B cell (primary cell): Measurements from ENCODE around the gene TAF10. TPM values are rescaled to one million over a fixed set of nuclear protein-coding genes. Genes with fewer than 3 reads are reported as not detected.

Experiments
- ATAC-seq: fragments of 200-7000 bp; cut with Tn5 transposase; one replicate; pipeline ENCODE4 v1.10.0; 2021; ENCODE audit warnings: low read depth, mild to moderate bottlenecking, moderate number of reproducible peaks, moderate library complexity
- CTCF ChIA-PET: fragments of 350-600 bp; sonication (Branson Sonifier 250); formaldehyde crosslinking; loops from one replicate; lab custom pipeline; 2021; ENCODE audit warnings: antibody characterized with exemption, inconsistent platforms; lab: Charles Lee
- POLR2A ChIA-PET: fragments of 350-600 bp; sonication (Branson Sonifier 250); formaldehyde crosslinking; loops from one replicate; lab custom pipeline; 2021; ENCODE audit warnings: antibody characterized with exemption; lab: Charles Lee
- DNase-seq: peaks from one replicate; pipeline ENCODE4 v3.0.0; 2013
- H2AFZ ChIP-seq: 2 replicates; pipeline ENCODE4 v1.6.1; 2012; ENCODE audit warnings: mild to moderate bottlenecking, low read depth, low read length; ENCODE audit not compliant: insufficient read depth, poor library complexity, severe bottlenecking
- H3K27ac ChIP-seq, 2 donors: 1 replicate in 1 of 2; 2 replicates in 1 of 2; pipeline ENCODE4 v1.5.1; 2012 to 2013; ENCODE audit warnings: low read length in 2 of 2, mild to moderate bottlenecking in 2 of 2, moderate library complexity in 1 of 2
- H3K27me3 ChIP-seq, 4 experiments: fragments of 200-600 bp in 1 of 4; sonication (generic) in 1 of 4; replicated peaks in 1 of 4; 1 replicate in 2 of 4; 2 replicates in 2 of 4; pipeline versions ENCODE4 v1.6.1 to v1.7.0; 2013 to 2016; ENCODE audit warnings: low read length in 3 of 4, mild to moderate bottlenecking in 2 of 4, mixed read lengths in 1 of 4, moderate library complexity in 1 of 4; ENCODE audit not compliant: insufficient read depth in 4 of 4, control insufficient read depth in 3 of 4; ENCODE audit errors: control extremely low read depth in 1 of 4
- H3K36me3 ChIP-seq, 2 experiments: replicated peaks in 1 of 2; 1 replicate in 1 of 2; 2 replicates in 1 of 2; pipeline versions ENCODE4 v1.6.1 to v1.7.1; 2013; ENCODE audit warnings: low read length in 1 of 2; ENCODE audit not compliant: insufficient read depth in 2 of 2, control insufficient read depth in 1 of 2; ENCODE audit errors: control extremely low read depth in 1 of 2, extremely low read depth in 1 of 2
- H3K4me1 ChIP-seq, 2 donors: fragments of 200-600 bp in 1 of 2; sonication (generic) in 1 of 2; 1 replicate in 1 of 2; 2 replicates in 1 of 2; pipeline versions ENCODE4 v1.5.1 to v1.6.1; 2013 to 2017; ENCODE audit warnings: low read length in 2 of 2; ENCODE audit not compliant: control insufficient read depth in 2 of 2, insufficient read depth in 2 of 2
- H3K4me2 ChIP-seq: replicated peaks from 2 replicates; pipeline ENCODE3; 2012; ENCODE audit warnings: mild to moderate bottlenecking, low read depth, low read length; ENCODE audit not compliant: poor library complexity, severe bottlenecking
- H3K4me3 ChIP-seq, 5 experiments: fragments of 200-600 bp in 1 of 5; sonication (generic) in 1 of 5; 1 replicate in 3 of 5; 2 replicates in 2 of 5; pipeline versions ENCODE4 v1.5.1 to v1.7.0; 2011 to 2016; ENCODE audit warnings: low read length in 4 of 5, mild to moderate bottlenecking in 4 of 5, low read depth in 2 of 5, control low read depth in 1 of 5, moderate library complexity in 1 of 5; ENCODE audit not compliant: insufficient read depth in 1 of 5; ENCODE audit errors: control extremely low read depth in 1 of 5, extremely low read depth in 1 of 5
- H3K79me2 ChIP-seq: fragments of 200-600 bp; sonication (generic); one replicate; pipeline ENCODE4 v1.6.0; 2016; ENCODE audit warnings: low read length; ENCODE audit not compliant: control insufficient read depth, insufficient read depth
- H3K9ac ChIP-seq: fragments of 200-600 bp; sonication (generic); 2 replicates; pipeline ENCODE4 v1.6.1; 2017; ENCODE audit warnings: mild to moderate bottlenecking, low read length, moderate library complexity
- H3K9me3 ChIP-seq, 3 donors: one replicate each; pipeline versions ENCODE4 v1.6.1 to v1.7.1; 2013; ENCODE audit warnings: low read length in 2 of 3; ENCODE audit not compliant: control insufficient read depth in 2 of 3, insufficient read depth in 1 of 3; ENCODE audit errors: control extremely low read depth in 1 of 3
- H4K20me1 ChIP-seq: 2 replicates; pipeline ENCODE4 v1.6.0; 2012; ENCODE audit warnings: mild to moderate bottlenecking, low read length; ENCODE audit not compliant: insufficient read depth, control insufficient read depth, poor library complexity, severe bottlenecking
- H3K27ac Mint-ChIP-seq: one replicate; pipeline ENCODE4 v1.8.0; 2021; ENCODE audit warnings: mixed read lengths
- H3K27me3 Mint-ChIP-seq: one replicate; pipeline ENCODE4 v1.8.0; 2021; ENCODE audit warnings: mixed read lengths
- H3K4me1 Mint-ChIP-seq: one replicate; pipeline ENCODE4 v1.8.0; 2021; ENCODE audit warnings: mixed read lengths
- H3K4me3 Mint-ChIP-seq: one replicate; pipeline ENCODE4 v1.8.0; 2021; ENCODE audit warnings: mixed read lengths
- H3K9me3 Mint-ChIP-seq: one replicate; pipeline ENCODE4 v1.8.0; 2022; ENCODE audit warnings: mixed read lengths; ENCODE audit not compliant: insufficient read depth
- CTCF ChIP-seq: fragments of 200-600 bp; IDR thresholded peaks from one replicate; pipeline ENCODE4 v1.8.0; 2022; ENCODE audit warnings: antibody characterized with exemption, mild to moderate bottlenecking
- EZH2 ChIP-seq: IDR thresholded peaks from 2 replicates; pipeline ENCODE4 v1.6.1; 2012; ENCODE audit warnings: borderline replicate concordance, low read depth, mild to moderate bottlenecking, moderate library complexity, low read length; ENCODE audit not compliant: insufficient read depth, poor library complexity, severe bottlenecking
- whole genome bisulfite sequencing: methylation state at CpG from one replicate; pipeline ENCODE4 v1.1.5; 2013; ENCODE audit warnings: missing lambda C conversion rate; ENCODE audit not compliant: insufficient coverage; 5-methylcytosine and 5-hydroxymethylcytosine counted together
- intact Hi-C: fragments of 100-400 bp; cut with micrococcal nuclease; formaldehyde crosslinking; loops from one replicate; pipeline ENCODE4 v1.10.0; 2022
- polyA plus RNA-seq: library from polyadenylated mRNA; depleted of rRNA; stranded (reverse); fragments of >200 nt; gene quantifications from 2 replicates; pipeline ENCODE4 v1.2.3, GENCODE V29; 2012
- total RNA-seq, 2 donors: library from RNA; stranded (reverse); fragments of 120-200 nt in 1 of 2; gene quantifications; 1 replicate in 1 of 2; 2 replicates in 1 of 2; pipeline versions ENCODE4 v1.2.3 to v1.2.4, GENCODE V29; 2013 to 2022

TAF10 gene
- total and polyA plus RNA-seq, 2 donors (not counting 1 experiment from before 2014, with no cell fraction given), result 114 to 156 TPM

- H3K4me1 ChIP-seq, result peaks cover 48 to 58% of the 10 kb centered on the region in 2 donors
- DNase-seq, result no peak
- H3K4me2 ChIP-seq, result peak overlapping the region; percentile 94
- Mint-ChIP-seq H3K9me3 (no peaks in the 10 kb centered on the region), H3K4me3 (peak overlapping the region; percentile 21), H3K4me1 (peaks cover 40% of the 10 kb centered on the region), H3K27me3 (no peaks in the 10 kb centered on the region), H3K27ac (peak overlapping the region; percentile 62)
- H3K36me3 ChIP-seq, result peaks cover 2 to 41% of the 10 kb centered on the region in 2 experiments
- no peak overlapping the region for H3K9ac ChIP-seq
- 98% methylated on average over 4 of the region's 9 CpGs for WGBS
- POLR2A ChIA-PET, result interaction anchor here (0.9 to 1.4 kb wide), 2 partner anchors 13 to 19 kb away, joined by 4 to 6 read pairs; no protein-coding TSS in a partner anchor
- peaks cover 66% of the 10 kb centered on the region for H3K79me2 ChIP-seq
- H3K9me3 ChIP-seq, result no peaks in the 10 kb centered on the region
- TF ChIP-seq EZH2 (no peak), CTCF (no peak)
- CTCF ChIA-PET, result interaction anchor here (1.8 to 7.0 kb wide), 2 partner anchors 10 to 76 kb away, joined by 8 to 52 read pairs; partner anchors contain the start of gene MRPL17
- peak overlapping the region; percentile 44 to 67 for H3K27ac ChIP-seq
- no peak for ATAC-seq
- H4K20me1 ChIP-seq, result peaks cover 9% of the 10 kb centered on the region
- no peak overlapping the region for H2AFZ ChIP-seq
- no peaks in the 10 kb centered on the region for H3K27me3 ChIP-seq
- no peak overlapping the region for H3K4me3 ChIP-seq
- intact Hi-C loops, result no loop called here
Measured at GRCh38 chr11:6608011-6608410, 4.0 kb downstream of the TAF10 start.

GRCh38 chr11:6607190-6607795 lies 4.7 kb downstream of the TAF10 start:
- no peaks in the 10 kb centered on the region for H3K9me3 Mint-ChIP-seq
- Histone ChIP-seq H3K4me3 (no peak overlapping the region), H3K79me2 (peaks cover 74% of the 10 kb centered on the region), H3K36me3 (peaks cover 2 to 41% of the 10 kb centered on the region in 2 experiments), H3K4me2 (peak overlapping the region; percentile 94), H3K27ac (peak overlapping the region; percentile 44 to 78), H3K9me3 (no peaks in the 10 kb centered on the region), H3K4me1 (peaks cover 50 to 59% of the 10 kb centered on the region in 2 donors), H3K27me3 (no peaks in the 10 kb centered on the region), H2AFZ (no peak overlapping the region), H4K20me1 (peaks cover 16% of the 10 kb centered on the region), H3K9ac (peak overlapping the region; percentile 10)
- H3K4me1 Mint-ChIP-seq, result peaks cover 40% of the 10 kb centered on the region
- ChIA-PET POLR2A (interaction anchor here (0.9 to 4.6 kb wide), 4 partner anchors 11 to 76 kb away, joined by 3 to 38 read pairs (median 5); partner anchors contain the start of genes MRPL17 and TPP1), CTCF (interaction anchor here (1.8 to 7.0 kb wide), 2 partner anchors 11 to 77 kb away, joined by 8 to 52 read pairs; partner anchors contain the start of gene MRPL17)
- H3K27me3 Mint-ChIP-seq, result no peaks in the 10 kb centered on the region
- DNase-seq (no peak), ATAC-seq (no peak)
- H3K4me3 Mint-ChIP-seq, result peak overlapping the region; percentile 50
- H3K27ac Mint-ChIP-seq, result peak overlapping the region; percentile 81
- intact Hi-C loops, result no loop called here
- no peak for TF ChIP-seq EZH2
- no peak for TF ChIP-seq CTCF
